GM23248 (cell line): ENCODE measurements around the gene FAM149A. TPM values are rescaled to one million over a fixed set of nuclear protein-coding genes. Genes with fewer than 3 reads are reported as not detected.
A peak's percentile ranks its signal among the peaks of the same experiment; 100 is the strongest.

Experiments
- DNase-seq: peaks from one replicate; pipeline ENCODE4 v3.0.0-alpha.2; 2015
- H2AFZ ChIP-seq: fragments of 200-600 bp; sonication (generic); 2 replicates; pipeline ENCODE4 v1.6.1; 2016; ENCODE audit warnings: antibody characterized with exemption
- H3F3A ChIP-seq: fragments of 200-600 bp; sonication (generic); 2 replicates; pipeline ENCODE4 v1.6.1; 2016; ENCODE audit warnings: mild to moderate bottlenecking, antibody characterized with exemption, mixed run types; ENCODE audit not compliant: insufficient read depth
- H3K27ac ChIP-seq: fragments of 200-600 bp; sonication (generic); 2 replicates; pipeline ENCODE4 v1.5.1; 2016; ENCODE audit warnings: mild to moderate bottlenecking
- H3K27me3 ChIP-seq: fragments of 200-600 bp; sonication (generic); replicated peaks from 2 replicates; pipeline ENCODE4 v1.6.1; 2016; ENCODE audit warnings: mild to moderate bottlenecking; ENCODE audit not compliant: insufficient read depth
- H3K36me3 ChIP-seq: fragments of 200-600 bp; sonication (generic); 2 replicates; pipeline ENCODE4 v1.6.1; 2016; ENCODE audit warnings: low read depth, mild to moderate bottlenecking
- H3K4me1 ChIP-seq: fragments of 200-600 bp; sonication (generic); 2 replicates; pipeline ENCODE4 v1.6.1; 2016; ENCODE audit warnings: mild to moderate bottlenecking; ENCODE audit not compliant: insufficient read depth
- H3K4me2 ChIP-seq: fragments of 200-600 bp; sonication (generic); one replicate; pipeline ENCODE4 v1.6.1; 2016; ENCODE audit warnings: mild to moderate bottlenecking; ENCODE audit not compliant: unreplicated experiment
- H3K4me3 ChIP-seq: fragments of 200-600 bp; sonication (generic); 2 replicates; pipeline ENCODE4 v1.5.1; 2016; ENCODE audit warnings: mild to moderate bottlenecking
- H3K79me2 ChIP-seq: fragments of 200-600 bp; sonication (generic); 2 replicates; pipeline ENCODE4 v1.6.1; 2016; ENCODE audit warnings: mild to moderate bottlenecking; ENCODE audit not compliant: insufficient read depth
- H3K9ac ChIP-seq: fragments of 200-600 bp; sonication (generic); 2 replicates; pipeline ENCODE4 v1.6.1; 2016; ENCODE audit warnings: mild to moderate bottlenecking
- H3K9me2 ChIP-seq: fragments of 200-600 bp; sonication (generic); 2 replicates; pipeline ENCODE4 v1.6.1; 2016; ENCODE audit warnings: mixed run types, mild to moderate bottlenecking, moderate library complexity; ENCODE audit not compliant: insufficient read depth
- H3K9me3 ChIP-seq: fragments of 200-600 bp; sonication (generic); one replicate; pipeline ENCODE4 v1.6.1; 2017; ENCODE audit warnings: low read depth
- H4K20me1 ChIP-seq: fragments of 200-600 bp; sonication (generic); 2 replicates; pipeline ENCODE4 v1.6.0; 2016; ENCODE audit not compliant: insufficient read depth
- EZH2 ChIP-seq: fragments of 200-600 bp; sonication (generic); IDR thresholded peaks from 2 replicates; pipeline ENCODE4 v1.6.1; 2018; ENCODE audit warnings: antibody characterized with exemption, mild to moderate bottlenecking; ENCODE audit not compliant: insufficient read depth, poor library complexity, severe bottlenecking
- EZH2phosphoT487 ChIP-seq: fragments of 200-600 bp; sonication (generic); IDR thresholded peaks from 2 replicates; pipeline ENCODE4 v1.6.1; 2018; ENCODE audit warnings: antibody characterized with exemption, moderate library complexity, mild to moderate bottlenecking, low read depth; ENCODE audit not compliant: insufficient read depth
- WGBS, 2 experiments: methylation state at CpG; one replicate each; pipeline ENCODE4 v1.1.6; 2015 to 2017; ENCODE audit warnings: low lambda C conversion rate in 2 of 2, low coverage in 1 of 2; ENCODE audit errors: missing lambda C conversion rate in 2 of 2; 5-methylcytosine and 5-hydroxymethylcytosine counted together
- in situ Hi-C: fragments of 300-500 bp; cut with MboI; formaldehyde crosslinking; loops from 2 replicates; pipeline ENCODE4 v1.15.0; 2020
- polyA plus RNA-seq: library from polyadenylated mRNA; unstranded; fragments of >200 nt; fragmentation: Nextera tagmentation; extraction: Ambion mirVana; gene quantifications from 2 replicates; pipeline ENCODE4 v1.2.1, GENCODE V29; 2016
- total RNA-seq: library from RNA; depleted of rRNA; stranded (reverse); fragments of >200 nt; shearing (Covaris generic); gene quantifications from 2 replicates; pipeline ENCODE4 v1.2.3, GENCODE V29; 2014

FAM149A gene
- total and polyA plus RNA-seq, 2 experiments from 2014 or later, result 1.2 to 3.4 TPM

GRCh38 chr4:186146458-186146857, 42.0 kb downstream of the FAM149A start:
- H3F3A ChIP-seq, result peaks cover 7% of the 10 kb centered on the region; the same call in 1 of the 2 replicates
- no peak overlapping the region for H2AFZ ChIP-seq
- H3K27me3 ChIP-seq, result peaks cover 8% of the 10 kb centered on the region; the same call in 1 of the 2 replicates
- H3K9ac ChIP-seq, result no peak overlapping the region
- no peaks in the 10 kb centered on the region for H3K9me2 ChIP-seq
- H4K20me1 ChIP-seq, result no peaks in the 10 kb centered on the region
- H3K4me1 ChIP-seq, result peaks cover 10% of the 10 kb centered on the region
- no peaks in the 10 kb centered on the region for H3K79me2 ChIP-seq
- H3K36me3 ChIP-seq, result no peaks in the 10 kb centered on the region
- 72 to 78% methylated on average over 9 of the region's 9 CpGs for WGBS, 2 experiments
- TF ChIP-seq EZH2phosphoT487 (no peak), EZH2 (no peak)
- no peak overlapping the region for H3K27ac ChIP-seq
- DNase-seq, result no peak
- H3K9me3 ChIP-seq, result no peaks in the 10 kb centered on the region
- H3K4me2 ChIP-seq, result no peak overlapping the region
- in situ Hi-C loops, result no loop called here
- H3K4me3 ChIP-seq, result no peak overlapping the region

DNA sequence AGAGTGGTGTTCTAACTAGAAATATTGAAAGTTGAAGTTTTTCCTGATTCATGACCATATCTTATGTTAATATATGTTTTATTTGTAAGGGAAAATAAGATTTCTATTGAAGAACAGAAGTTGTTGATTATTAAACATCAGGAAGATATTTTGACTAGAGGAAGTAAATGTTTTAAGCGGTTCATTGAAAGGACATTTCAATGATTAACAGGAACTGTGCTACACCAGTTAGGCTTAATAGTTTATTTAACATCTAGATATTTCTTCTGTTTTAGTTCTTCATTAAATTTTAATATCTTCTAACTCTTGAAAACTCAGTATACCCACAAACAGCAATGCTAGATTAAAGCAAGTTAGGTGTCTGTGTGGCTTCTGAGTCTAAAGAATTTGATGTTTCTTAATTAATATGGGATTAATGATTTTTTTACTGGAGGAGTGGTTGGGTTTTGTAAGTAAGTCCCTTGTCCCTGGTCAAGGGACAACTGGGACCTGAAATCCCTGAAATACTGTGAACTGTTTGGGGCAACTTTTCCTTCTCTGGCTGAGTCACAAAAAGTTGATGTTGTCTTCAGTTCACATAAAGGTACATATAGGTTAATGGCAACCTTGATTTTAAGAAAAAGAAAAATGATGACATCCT, 44.0 kb downstream of the FAM149A start:
- Histone ChIP-seq H3F3A (peaks cover 7% of the 10 kb centered on the region; the same call in 1 of the 2 replicates), H3K9me2 (no peaks in the 10 kb centered on the region), H3K27me3 (peaks cover 8% of the 10 kb centered on the region; the same call in 1 of the 2 replicates), H3K4me1 (peaks cover 10% of the 10 kb centered on the region), H3K4me3 (no peak overlapping the region), H3K27ac (no peak overlapping the region), H2AFZ (no peak overlapping the region), H3K9me3 (no peaks in the 10 kb centered on the region), H3K79me2 (no peaks in the 10 kb centered on the region), H3K9ac (no peak overlapping the region), H3K4me2 (no peak overlapping the region), H3K36me3 (no peaks in the 10 kb centered on the region), H4K20me1 (no peaks in the 10 kb centered on the region)
- TF ChIP-seq EZH2 (no peak), EZH2phosphoT487 (no peak)
- WGBS, 2 experiments, result 89 to 98% methylated on average over 1 of the region's 1 CpG
- in situ Hi-C loops, result no loop called here
- no peak for DNase-seq

DNA sequence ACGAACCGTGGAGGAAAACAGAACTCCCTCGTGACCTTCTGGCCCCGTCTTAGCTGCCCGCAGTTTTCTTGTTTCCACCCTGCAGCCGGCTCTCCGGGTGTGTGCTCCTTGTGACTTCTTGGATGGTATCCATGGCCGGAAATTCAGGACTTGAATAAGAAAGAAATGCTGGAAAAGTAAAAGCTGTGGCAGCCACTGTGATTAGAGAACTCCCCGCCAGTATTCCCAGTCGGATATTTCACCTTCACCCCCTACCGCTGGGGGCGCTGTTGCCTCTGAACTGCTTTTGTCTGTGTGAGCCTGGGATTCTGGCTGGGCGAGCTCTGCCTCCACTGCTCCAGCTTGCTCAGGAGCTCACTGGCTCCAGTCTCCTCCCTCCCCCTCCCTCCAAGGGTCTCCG, 45.4 kb downstream of the FAM149A start:
- H3K79me2 ChIP-seq, result no peaks in the 10 kb centered on the region
- H2AFZ ChIP-seq, result peak overlapping the region; percentile 44; the same call in 1 of the 2 replicates
- H3K27ac ChIP-seq, result no peak overlapping the region
- no peaks in the 10 kb centered on the region for H3K36me3 ChIP-seq
- H3K4me2 ChIP-seq, result peak overlapping the region; percentile 37
- TF ChIP-seq EZH2, result no peak
- no peak for TF ChIP-seq EZH2phosphoT487
- H3K4me1 ChIP-seq, result peaks cover 10% of the 10 kb centered on the region
- H3F3A ChIP-seq, result peaks cover 7% of the 10 kb centered on the region; the same call in 1 of the 2 replicates
- no peaks in the 10 kb centered on the region for H4K20me1 ChIP-seq
- H3K9me2 ChIP-seq, result no peaks in the 10 kb centered on the region
- 5 to 8% methylated on average over 14 of the region's 14 CpGs for WGBS, 2 experiments
- peak overlapping the region; percentile 52 for H3K4me3 ChIP-seq
- DNase-seq, result peak; percentile 57
- no peak overlapping the region for H3K9ac ChIP-seq
- H3K9me3 ChIP-seq, result no peaks in the 10 kb centered on the region
- in situ Hi-C loops, result no loop called here
- H3K27me3 ChIP-seq, result peaks cover 8% of the 10 kb centered on the region; the same call in 1 of the 2 replicates

DNA sequence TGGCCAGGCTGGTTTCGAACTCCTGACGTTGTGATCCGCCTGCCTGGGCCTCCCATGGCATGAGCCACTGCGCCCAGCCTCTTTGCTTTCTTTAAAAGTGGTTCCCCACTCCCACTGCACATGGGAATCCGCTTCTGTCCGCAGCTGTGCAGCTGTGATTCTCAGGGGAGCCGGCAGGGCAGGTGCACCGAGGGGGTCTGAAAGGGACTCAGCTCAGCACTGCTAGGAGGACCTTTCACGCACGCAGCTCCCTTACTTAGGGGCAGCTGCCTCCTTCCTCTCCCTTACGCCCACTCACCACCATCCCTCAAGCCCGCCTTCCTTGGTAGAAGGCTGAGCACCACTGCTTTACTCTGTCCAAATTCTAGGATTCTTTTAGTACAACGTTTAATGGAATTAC, 46.4 kb downstream of the FAM149A start:
- in situ Hi-C loops, result no loop called here
- WGBS, 2 experiments, result 90 to 92% methylated on average over 13 of the region's 13 CpGs
- H4K20me1 ChIP-seq, result no peaks in the 10 kb centered on the region

More for the DNA sequence above, 46.4 kb downstream of the FAM149A start:
- no peaks in the 10 kb centered on the region for H3K36me3 ChIP-seq
- peaks cover 7% of the 10 kb centered on the region for H3K4me1 ChIP-seq
- H3K9me3 ChIP-seq, result no peaks in the 10 kb centered on the region
- no peak overlapping the region for H3K27ac ChIP-seq
- TF ChIP-seq EZH2phosphoT487, result no peak
- no peak for TF ChIP-seq EZH2
- H3F3A ChIP-seq, result 0 out of 2 replicates have a peak, but pooled peaks cover under 1% of the 10 kb centered on the region
- DNase-seq, result no peak
- no peak overlapping the region for H2AFZ ChIP-seq
- 0 out of 2 replicates have a peak, but pooled peaks cover 3% of the 10 kb centered on the region for H3K27me3 ChIP-seq
- H3K4me3 ChIP-seq, result no peak overlapping the region
- no peak overlapping the region for H3K4me2 ChIP-seq
- H3K9ac ChIP-seq, result no peak overlapping the region
- no peaks in the 10 kb centered on the region for H3K79me2 ChIP-seq
- no peaks in the 10 kb centered on the region for H3K9me2 ChIP-seq
